CD14-positive monocyte (primary cell): ENCODE measurements around the gene CWC15. TPM values are rescaled to one million over a fixed set of nuclear protein-coding genes. Genes with fewer than 3 reads are reported as not detected.

ENCODE experiments used
- DNase-seq, 3 donors: peaks; one replicate each; pipeline ENCODE4 v3.0.0-alpha.2; 2011 to 2022
- H2AFZ ChIP-seq: 2 replicates; pipeline ENCODE4 v1.6.0; 2012; ENCODE audit warnings: mild to moderate bottlenecking, low read depth, low read length, inconsistent platforms; ENCODE audit not compliant: insufficient read depth, poor library complexity, severe bottlenecking
- H3K27ac ChIP-seq, 2 donors: 1 replicate in 1 of 2; 2 replicates in 1 of 2; pipeline ENCODE4 v1.5.1; 2012 to 2013; ENCODE audit warnings: low read length in 2 of 2, control low read depth in 1 of 2, inconsistent platforms in 1 of 2, low read depth in 1 of 2, mild to moderate bottlenecking in 1 of 2
- H3K27me3 ChIP-seq, 2 donors: one replicate each; pipeline versions ENCODE4 v1.6.0 to v1.6.1; 2011 to 2013; ENCODE audit warnings: low read length in 2 of 2; ENCODE audit not compliant: control insufficient read depth in 2 of 2, insufficient read depth in 2 of 2
- H3K36me3 ChIP-seq, 2 donors: replicated peaks in 1 of 2; 1 replicate in 1 of 2; 2 replicates in 1 of 2; pipeline versions ENCODE4 v1.5.1 to v1.6.1; 2012 to 2013; ENCODE audit warnings: low read length in 2 of 2, control low read depth in 1 of 2, inconsistent platforms in 1 of 2, mild to moderate bottlenecking in 1 of 2; ENCODE audit not compliant: insufficient read depth in 2 of 2, control insufficient read depth in 1 of 2
- H3K4me1 ChIP-seq, 2 donors: 1 replicate in 1 of 2; 2 replicates in 1 of 2; pipeline versions ENCODE4 v1.5.1 to v1.6.1; 2012 to 2013; ENCODE audit warnings: low read length in 2 of 2, control low read depth in 1 of 2, inconsistent platforms in 1 of 2, mild to moderate bottlenecking in 1 of 2, moderate library complexity in 1 of 2; ENCODE audit not compliant: insufficient read depth in 2 of 2, control insufficient read depth in 1 of 2
- H3K4me2 ChIP-seq: replicated peaks from 2 replicates; pipeline ENCODE3; 2012; ENCODE audit warnings: low read length, moderate library complexity, mild to moderate bottlenecking; ENCODE audit not compliant: poor library complexity, severe bottlenecking; ENCODE audit errors: extremely low read depth
- H3K4me3 ChIP-seq, 3 experiments: fragments of 200-600 bp in 1 of 3; sonication (generic) in 1 of 3; replicated peaks in 1 of 3; 1 replicate in 2 of 3; 2 replicates in 1 of 3; pipeline ENCODE4 v1.5.1; 2011 to 2013; ENCODE audit warnings: low read length in 3 of 3, mild to moderate bottlenecking in 3 of 3, control low read depth in 2 of 3, low read depth in 2 of 3, inconsistent platforms in 1 of 3, moderate library complexity in 1 of 3
- H3K79me2 ChIP-seq: 2 replicates; pipeline ENCODE4 v1.6.0; 2012; ENCODE audit warnings: mild to moderate bottlenecking, control low read depth, inconsistent platforms, low read length, moderate library complexity; ENCODE audit not compliant: insufficient read depth
- H3K9ac ChIP-seq: 2 replicates; pipeline ENCODE4 v1.6.0; 2017; ENCODE audit warnings: low read length, mild to moderate bottlenecking; ENCODE audit not compliant: insufficient read depth, poor library complexity, severe bottlenecking
- H3K9me3 ChIP-seq, 2 donors: replicated peaks in 1 of 2; 1 replicate in 1 of 2; 2 replicates in 1 of 2; pipeline versions ENCODE4 v1.5.1 to v1.6.1; 2012 to 2013; ENCODE audit warnings: low read length in 2 of 2, control low read depth in 1 of 2; ENCODE audit not compliant: control insufficient read depth in 1 of 2, insufficient read depth in 1 of 2
- H4K20me1 ChIP-seq: 2 replicates; pipeline ENCODE4 v1.6.0; 2012; ENCODE audit warnings: mild to moderate bottlenecking, low read length, control low read depth, moderate library complexity; ENCODE audit not compliant: insufficient read depth
- H3K27ac Mint-ChIP-seq, 7 donors: one replicate each; pipeline ENCODE4 v1.8.0; 2020; ENCODE audit warnings: mild to moderate bottlenecking in 7 of 7, mixed read lengths in 7 of 7, moderate library complexity in 6 of 7, inconsistent platforms in 2 of 7
- H3K27me3 Mint-ChIP-seq, 3 donors: one replicate each; pipeline ENCODE4 v1.8.0; 2021 to 2022; ENCODE audit warnings: low read depth in 3 of 3, mild to moderate bottlenecking in 3 of 3, mixed read lengths in 3 of 3, moderate library complexity in 3 of 3, inconsistent platforms in 1 of 3
- H3K36me3 Mint-ChIP-seq, 2 donors: one replicate each; pipeline ENCODE4 v1.8.0; 2020; ENCODE audit warnings: mixed read lengths in 2 of 2, inconsistent platforms in 1 of 2, mild to moderate bottlenecking in 1 of 2
- H3K4me1 Mint-ChIP-seq: one replicate; pipeline ENCODE4 v1.8.0; 2020; ENCODE audit warnings: mild to moderate bottlenecking, mixed read lengths
- H3K4me3 Mint-ChIP-seq, 2 donors: one replicate each; pipeline ENCODE4 v1.8.0; 2020; ENCODE audit warnings: mild to moderate bottlenecking in 2 of 2, mixed read lengths in 2 of 2, moderate library complexity in 1 of 2
- H3K9me3 Mint-ChIP-seq, 7 donors: one replicate each; pipeline ENCODE4 v1.8.0; 2020 to 2022; ENCODE audit warnings: mixed read lengths in 7 of 7, mild to moderate bottlenecking in 6 of 7, moderate library complexity in 6 of 7, inconsistent platforms in 2 of 7
- CTCF ChIP-seq: fragments of 200-600 bp; IDR thresholded peaks from one replicate; pipeline ENCODE4 v1.8.0; 2022; ENCODE audit warnings: antibody characterized with exemption, mild to moderate bottlenecking
- WGBS: methylation state at CpG from one replicate; pipeline ENCODE4 v1.1.5; 2013; ENCODE audit warnings: missing lambda C conversion rate; ENCODE audit not compliant: insufficient coverage; 5-methylcytosine and 5-hydroxymethylcytosine counted together
- intact Hi-C, 2 donors: fragments of 100-400 bp; cut with micrococcal nuclease; formaldehyde crosslinking; loops; one replicate each; pipeline versions ENCODE4 v1.15.0 to v1.15.1; 2023
- polyA plus RNA-seq, 3 donors: library from polyadenylated mRNA; depleted of rRNA in 1 of 3; unstranded in 2 of 3; stranded (reverse) in 1 of 3; fragments of 300-500 nt in 2 of 3; fragments of >200 nt in 1 of 3; fragmentation: Illumina TruSeq in 2 of 3; gene quantifications; 1 replicate in 2 of 3; 2 replicates in 1 of 3; pipeline ENCODE4 v1.2.3, GENCODE V29; 2012 to 2021

CWC15 gene
- polyA plus RNA-seq, 3 donors = 27.5 to 43.8 (median 38.9) TPM

DNA sequence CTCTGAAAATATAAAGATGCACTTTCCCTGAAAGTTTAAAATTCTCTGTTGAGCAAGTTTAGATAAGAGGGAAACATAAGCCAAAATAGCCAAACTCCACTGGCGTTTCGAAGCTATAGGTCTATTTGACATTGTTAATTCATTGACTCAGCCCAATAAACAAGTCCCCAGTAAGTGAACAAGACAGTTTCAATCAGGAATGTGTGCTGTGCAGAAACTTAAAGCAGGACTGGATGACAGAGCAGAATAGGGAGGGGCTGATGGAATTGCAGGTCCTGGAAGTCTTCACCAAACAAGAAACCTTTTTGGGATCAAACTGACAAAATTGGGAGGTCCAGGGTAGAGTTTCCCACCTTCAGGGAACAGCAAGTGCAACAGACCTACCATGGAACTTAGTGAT lies 42.8 kb upstream of the CWC15 start:
- H2AFZ ChIP-seq = no peak overlapping the region
- Mint-ChIP-seq H3K36me3 (no peaks in the 10 kb centered on the region), H3K4me1 (no peaks in the 10 kb centered on the region), H3K27me3 (peaks cover 0 to 4% (median 4%) of the 10 kb centered on the region in 3 donors), H3K9me3 (no peaks in the 10 kb centered on the region), H3K4me3 (no peak overlapping the region), H3K27ac (no peak overlapping the region)
- no CpG with 5 or more reads among the region's 2 CpGs for WGBS
- no peaks in the 10 kb centered on the region for H3K9me3 ChIP-seq
- no peaks in the 10 kb centered on the region for H3K27me3 ChIP-seq
- DNase-seq = no peak
- no peak overlapping the region for H3K9ac ChIP-seq
- no peak overlapping the region for H3K27ac ChIP-seq
- no peak overlapping the region for H3K4me3 ChIP-seq
- H4K20me1 ChIP-seq = no peaks in the 10 kb centered on the region
- intact Hi-C loops = no loop called here
- no peak overlapping the region for H3K4me2 ChIP-seq
- H3K79me2 ChIP-seq = no peaks in the 10 kb centered on the region
- TF ChIP-seq CTCF = no peak
- no peaks in the 10 kb centered on the region for H3K36me3 ChIP-seq
- no peaks in the 10 kb centered on the region for H3K4me1 ChIP-seq

DNA sequence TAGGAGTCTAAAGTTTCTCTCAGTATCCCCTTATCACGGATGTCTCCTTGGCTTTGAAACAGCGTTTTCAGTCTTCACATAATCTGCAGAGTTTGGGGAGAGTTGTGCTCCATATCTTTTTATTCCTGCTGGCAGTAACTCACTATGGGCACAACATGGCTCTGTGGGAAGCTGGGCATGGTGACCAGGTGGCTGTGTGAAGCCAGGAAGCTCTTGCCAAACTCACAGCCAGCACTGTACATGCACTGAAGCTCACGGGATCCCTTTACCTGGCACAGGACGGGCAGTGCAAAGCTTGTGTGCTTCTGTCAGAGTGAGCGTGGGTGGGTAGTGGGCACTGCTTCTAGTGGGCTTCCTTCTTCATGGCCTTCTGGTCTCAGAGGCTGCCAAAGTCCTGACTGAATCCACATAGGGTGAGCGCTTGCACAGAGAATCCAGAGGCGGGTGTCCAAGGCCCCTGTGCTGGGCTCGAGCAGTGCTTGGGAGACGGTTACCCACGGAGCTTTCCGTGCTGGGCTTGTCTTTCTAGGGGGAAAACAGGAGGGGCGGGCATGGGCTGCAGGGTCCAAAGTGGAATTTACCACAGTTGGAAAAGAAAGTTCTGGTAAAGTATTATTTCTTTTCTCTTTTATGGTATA lies 40.9 kb upstream of the CWC15 start:
- no peaks in the 10 kb centered on the region for H3K9me3 ChIP-seq
- no peaks in the 10 kb centered on the region for H3K36me3 Mint-ChIP-seq
- H3K27ac Mint-ChIP-seq = peak overlapping the region in 1 of 7 donors; percentile 38
- H3K4me1 Mint-ChIP-seq = no peaks in the 10 kb centered on the region
- H3K79me2 ChIP-seq = no peaks in the 10 kb centered on the region
- no peak overlapping the region for H3K4me2 ChIP-seq
- WGBS = 98% methylated on average over 8 of the region's 12 CpGs
- TF ChIP-seq CTCF = no peak
- no peaks in the 10 kb centered on the region for H4K20me1 ChIP-seq
- H3K4me3 Mint-ChIP-seq = no peak overlapping the region
- no peak for DNase-seq
- no peaks in the 10 kb centered on the region for H3K4me1 ChIP-seq
- H3K27me3 ChIP-seq = no peaks in the 10 kb centered on the region
- H3K9ac ChIP-seq = no peak overlapping the region
- H3K27me3 Mint-ChIP-seq = peaks cover 2 to 9% (median 4%) of the 10 kb centered on the region in 3 donors
- no peaks in the 10 kb centered on the region for H3K36me3 ChIP-seq
- intact Hi-C loops = no loop called here
- H2AFZ ChIP-seq = no peak overlapping the region
- H3K4me3 ChIP-seq = no peak overlapping the region
- no peak overlapping the region for H3K27ac ChIP-seq
- H3K9me3 Mint-ChIP-seq = peaks cover 0 to under 1% (median 0%) of the 10 kb centered on the region in 7 donors
